ES-I3 (cell line): Measurements from ENCODE around the gene SKAP2.
"Not testable (repeated sequence)": the region's sequence is repeated elsewhere in the genome, so short reads cannot be mapped to it uniquely, and the experiment has no call there.

Experiments used
- H3K36me3 ChIP-seq: 2 replicates; pipeline ENCODE4 v1.6.1; 2013; ENCODE audit warnings: mild to moderate bottlenecking, low read length, control low read depth, moderate library complexity; ENCODE audit not compliant: insufficient read depth
- H3K4me1 ChIP-seq: 2 replicates; pipeline ENCODE4 v1.6.1; 2013; ENCODE audit warnings: mild to moderate bottlenecking, control low read depth, low read length; ENCODE audit not compliant: insufficient read depth
- H3K9ac ChIP-seq: 2 replicates; pipeline ENCODE4 v1.6.1; 2013; ENCODE audit warnings: low read depth, mild to moderate bottlenecking, low read length, moderate library complexity
- H3K9me3 ChIP-seq: 2 replicates; pipeline ENCODE4 v1.6.1; 2013; ENCODE audit warnings: mild to moderate bottlenecking, low read length, moderate library complexity; ENCODE audit not compliant: control insufficient read depth, insufficient read depth

Gene SKAP2

DNA sequence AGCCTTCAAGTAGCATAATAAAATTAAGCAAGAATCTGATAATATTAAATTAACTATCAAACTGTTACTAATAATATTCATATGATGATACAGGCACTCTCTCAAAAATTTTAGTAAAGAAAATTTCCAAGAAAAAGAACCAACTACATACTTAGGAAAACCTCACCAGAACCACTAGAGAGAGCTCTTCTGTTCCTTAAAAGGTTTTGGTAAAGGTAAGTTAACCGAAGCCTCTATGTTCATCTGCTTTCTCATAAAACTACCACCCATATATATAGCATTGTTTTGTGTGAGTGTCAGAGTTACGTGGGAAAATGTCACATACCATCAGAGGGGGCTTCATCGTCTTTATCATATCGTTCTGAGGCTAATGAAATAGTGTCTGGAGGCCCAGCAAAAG lies 20.7 kb downstream of the SKAP2 start:
- Histone ChIP-seq H3K9me3 (no peaks in the 10 kb centered on the region), H3K4me1 (no peaks in the 10 kb centered on the region), H3K9ac (no peak overlapping the region), H3K36me3 (no peaks in the 10 kb centered on the region)

DNA sequence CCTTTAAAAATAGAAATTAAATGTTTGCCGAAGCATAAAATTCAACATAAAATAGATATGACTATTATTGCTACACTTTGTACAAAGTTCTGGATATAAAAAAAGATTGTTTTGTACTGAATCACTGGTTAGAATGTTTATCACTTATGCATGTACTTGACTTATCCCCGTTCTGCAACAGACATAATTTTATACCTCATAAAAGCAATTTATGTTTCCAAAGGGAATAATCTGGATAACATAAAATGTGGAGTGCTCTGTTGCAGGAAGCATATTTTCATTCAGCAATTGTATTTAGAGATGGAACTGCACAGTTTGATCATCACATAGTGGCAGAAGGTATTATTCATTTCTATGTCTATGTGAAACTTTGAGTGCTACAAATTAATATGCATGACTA lies 21.5 kb downstream of the SKAP2 start:
- Histone ChIP-seq H3K36me3 (no peaks in the 10 kb centered on the region), H3K9me3 (no peaks in the 10 kb centered on the region), H3K4me1 (no peaks in the 10 kb centered on the region), H3K9ac (no peak overlapping the region)

DNA sequence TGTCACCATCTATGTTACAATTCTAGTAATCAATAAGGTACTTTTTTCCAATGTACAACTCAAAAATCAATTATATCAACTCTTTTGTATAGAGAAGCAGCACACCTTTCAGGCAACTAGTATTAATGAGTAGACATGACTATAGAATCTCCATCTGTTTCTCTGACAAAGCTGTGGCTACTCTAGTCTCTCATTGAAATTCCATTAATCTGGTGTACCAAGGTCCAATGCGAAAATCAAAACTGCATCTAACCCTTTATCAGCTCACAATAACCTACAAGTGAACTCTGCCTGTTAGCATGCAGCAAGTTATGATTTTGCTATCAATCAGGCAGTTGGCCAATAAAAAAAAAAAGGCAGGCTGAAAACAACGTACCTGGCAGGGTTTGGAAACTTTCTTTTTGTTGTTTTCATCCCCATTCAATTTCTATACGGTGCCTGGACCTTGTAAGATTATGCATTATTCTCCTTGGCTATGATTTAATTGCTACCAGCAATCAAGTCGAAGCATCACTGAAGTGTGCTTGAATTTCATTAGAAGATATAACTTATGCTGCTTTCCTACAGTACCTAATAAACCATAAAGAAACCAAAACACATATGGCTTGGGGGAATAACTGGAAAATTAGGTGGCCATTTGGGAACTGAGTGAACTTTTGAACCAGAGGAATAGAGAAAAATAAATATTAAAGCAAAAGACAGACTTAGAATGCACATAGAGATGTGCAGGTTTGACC lies 23.2 kb downstream of the SKAP2 start:
- no peak overlapping the region for H3K9ac ChIP-seq
- H3K4me1 ChIP-seq = no peaks in the 10 kb centered on the region
- no peaks in the 10 kb centered on the region for H3K36me3 ChIP-seq
- no peaks in the 10 kb centered on the region for H3K9me3 ChIP-seq

DNA sequence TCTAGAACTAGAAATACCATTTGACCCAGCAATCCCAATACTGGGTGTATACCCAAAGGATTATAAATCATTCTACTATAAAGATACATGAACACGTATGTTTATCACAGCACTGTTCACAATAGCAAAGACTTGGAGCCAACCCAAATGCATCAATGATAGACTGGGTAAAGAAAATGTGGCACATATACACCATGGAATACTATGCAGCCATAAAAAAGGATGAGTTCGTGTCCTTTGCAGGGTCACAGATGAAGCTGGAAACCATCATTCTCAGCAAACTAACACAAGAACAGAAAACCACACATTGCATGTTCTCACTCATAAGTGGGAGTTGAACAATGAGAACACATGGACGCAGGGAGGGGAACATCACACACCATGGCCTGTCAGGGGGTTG lies 27.6 kb downstream of the SKAP2 start:
- H3K4me1 ChIP-seq, H3K9me3 ChIP-seq, H3K36me3 ChIP-seq, H3K9ac ChIP-seq: not testable (repeated sequence)

DNA sequence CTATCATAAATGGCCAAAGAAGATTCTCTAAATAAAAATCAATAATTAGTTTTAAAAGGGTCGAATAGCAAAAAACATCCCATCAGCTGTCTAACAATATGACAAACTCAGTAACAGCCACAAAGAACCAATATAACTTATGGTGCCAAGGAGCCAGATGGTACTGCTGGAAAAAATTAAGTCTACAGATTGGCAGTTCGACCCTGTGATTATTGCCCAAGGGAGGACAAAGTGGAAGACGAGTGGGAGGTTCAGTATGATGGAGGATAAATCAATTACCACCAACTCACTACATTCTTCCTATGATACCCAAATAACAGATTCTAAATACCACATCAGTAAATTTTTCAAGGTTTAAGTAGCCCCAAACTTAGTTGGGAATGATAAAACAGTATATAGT lies 49.0 kb downstream of the SKAP2 start:
- Histone ChIP-seq H3K4me1 (no peaks in the 10 kb centered on the region), H3K9ac (no peak overlapping the region), H3K9me3 (no peaks in the 10 kb centered on the region), H3K36me3 (no peaks in the 10 kb centered on the region)

DNA sequence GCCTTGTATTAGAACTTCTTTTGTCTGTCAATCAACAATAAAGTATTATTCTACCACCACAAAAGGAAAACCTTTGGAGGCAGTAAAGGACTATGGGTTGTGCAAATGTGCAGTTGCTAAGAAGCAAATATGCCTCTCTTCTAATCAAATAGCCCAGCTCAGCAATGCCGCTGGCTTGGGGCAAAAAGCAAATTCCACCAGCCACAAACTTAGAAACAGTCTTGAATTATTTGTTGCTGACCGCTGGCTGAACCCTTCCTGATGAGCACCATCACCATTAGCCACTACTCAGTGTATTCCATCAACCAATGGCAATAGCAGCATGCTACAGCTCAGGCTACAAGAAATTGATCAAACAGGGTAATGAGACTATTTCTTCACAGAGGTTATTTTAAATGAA lies 51.0 kb downstream of the SKAP2 start:
- H3K4me1 ChIP-seq = no peaks in the 10 kb centered on the region
- no peaks in the 10 kb centered on the region for H3K36me3 ChIP-seq
- no peak overlapping the region for H3K9ac ChIP-seq
- H3K9me3 ChIP-seq = no peaks in the 10 kb centered on the region

DNA sequence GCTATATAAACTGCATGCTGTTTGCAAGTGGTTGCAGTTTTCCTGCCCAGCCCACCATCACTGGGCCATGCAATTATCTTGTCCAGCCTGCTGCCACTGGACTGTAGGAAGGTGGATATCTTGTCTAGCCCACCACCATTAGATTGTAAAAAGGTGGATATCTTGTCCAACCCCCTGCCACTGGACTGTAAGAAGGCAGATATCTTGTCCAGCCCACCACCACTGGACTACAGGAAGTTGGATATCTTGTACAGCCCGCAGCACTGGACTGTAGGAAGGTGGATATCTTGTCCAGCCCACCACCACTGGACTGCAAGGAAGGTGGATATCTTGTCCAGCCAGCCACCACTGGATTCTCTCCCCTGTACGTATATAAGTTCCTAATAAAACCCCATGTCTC lies 69.8 kb downstream of the SKAP2 start:
- no peaks in the 10 kb centered on the region for H3K9me3 ChIP-seq
- H3K36me3 ChIP-seq = no peaks in the 10 kb centered on the region
- H3K4me1 ChIP-seq = no peaks in the 10 kb centered on the region
- H3K9ac ChIP-seq = no peak overlapping the region

DNA sequence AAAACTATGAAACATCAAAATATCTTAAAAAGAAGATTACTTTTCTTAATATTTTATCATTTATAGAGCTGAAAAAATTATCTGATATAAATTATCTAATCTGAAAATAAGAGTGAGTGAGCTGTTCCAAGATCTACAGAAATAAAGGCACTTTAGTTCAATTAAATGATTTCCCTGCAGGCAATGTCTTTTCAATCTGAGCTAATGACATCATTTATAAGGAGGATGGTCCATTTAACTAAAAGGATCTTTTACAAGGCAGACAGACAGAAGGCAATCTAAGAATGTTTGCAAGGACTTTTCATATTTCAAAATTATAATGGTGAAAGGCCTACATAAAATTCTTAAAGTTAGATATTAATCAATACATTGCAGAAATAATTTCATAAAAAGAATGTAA lies 71.8 kb downstream of the SKAP2 start:
- H3K9me3 ChIP-seq = no peaks in the 10 kb centered on the region
- H3K36me3 ChIP-seq = no peaks in the 10 kb centered on the region
- no peak overlapping the region for H3K9ac ChIP-seq

DNA sequence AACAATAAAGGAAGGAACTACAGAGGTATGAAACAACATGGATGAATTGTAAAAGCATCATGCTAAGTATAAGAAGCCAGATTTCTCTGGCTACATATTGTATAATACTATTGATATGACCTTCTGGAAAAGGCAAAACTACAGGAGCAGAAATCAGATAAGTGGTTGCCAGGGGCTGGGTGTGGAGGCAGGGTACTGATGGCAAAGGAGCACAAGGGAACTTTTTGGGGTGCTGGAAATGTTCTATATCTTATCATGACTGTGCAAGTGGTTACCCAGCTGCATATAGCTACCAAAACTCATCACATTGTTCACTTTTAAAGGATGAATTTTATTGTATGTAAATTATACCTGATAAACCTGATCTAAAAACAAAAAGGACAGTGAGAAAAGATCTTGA lies 72.4 kb downstream of the SKAP2 start:
- Histone ChIP-seq H3K36me3 (no peaks in the 10 kb centered on the region), H3K4me1 (no peaks in the 10 kb centered on the region), H3K9ac (no peak overlapping the region), H3K9me3 (no peaks in the 10 kb centered on the region)

More for the DNA sequence above, 71.8 kb downstream of the SKAP2 start:
- no peaks in the 10 kb centered on the region for H3K4me1 ChIP-seq

DNA sequence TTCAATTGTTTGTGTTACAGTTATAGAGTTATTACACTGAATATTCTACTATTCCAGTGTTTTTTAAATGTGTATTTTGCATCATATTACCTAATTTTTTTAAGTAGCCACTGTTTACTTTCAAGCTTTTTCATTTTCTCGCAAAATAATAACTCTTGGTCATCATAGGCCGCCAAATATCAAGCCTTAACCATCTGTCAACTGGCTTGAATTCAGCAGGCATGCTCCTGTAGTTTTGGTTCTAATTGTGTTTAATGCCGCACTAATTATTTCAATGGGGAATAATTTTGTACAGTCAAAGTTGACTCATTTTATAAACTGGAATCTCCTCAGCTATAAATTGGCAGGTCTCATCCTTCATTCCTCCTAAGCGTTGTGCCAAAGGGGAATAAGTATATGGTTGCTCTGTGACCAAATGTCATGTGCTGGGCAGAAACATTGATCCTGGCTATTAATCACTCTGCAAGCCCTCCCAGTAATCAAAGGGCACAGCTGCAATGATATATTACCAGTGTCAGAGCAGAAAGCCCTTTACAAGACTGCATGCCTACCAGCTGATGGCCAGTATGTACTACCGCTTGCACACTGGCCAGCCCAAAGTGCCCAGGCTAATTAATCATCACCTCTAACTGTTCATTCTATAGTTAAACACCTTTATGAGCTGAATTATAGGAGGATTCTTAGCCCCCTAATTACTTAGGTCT lies 74.8 kb downstream of the SKAP2 start:
- Histone ChIP-seq H3K9ac (no peak overlapping the region), H3K9me3 (no peaks in the 10 kb centered on the region), H3K36me3 (no peaks in the 10 kb centered on the region), H3K4me1 (peaks cover under 1% of the 10 kb centered on the region; the same call in 1 of the 2 replicates)

DNA sequence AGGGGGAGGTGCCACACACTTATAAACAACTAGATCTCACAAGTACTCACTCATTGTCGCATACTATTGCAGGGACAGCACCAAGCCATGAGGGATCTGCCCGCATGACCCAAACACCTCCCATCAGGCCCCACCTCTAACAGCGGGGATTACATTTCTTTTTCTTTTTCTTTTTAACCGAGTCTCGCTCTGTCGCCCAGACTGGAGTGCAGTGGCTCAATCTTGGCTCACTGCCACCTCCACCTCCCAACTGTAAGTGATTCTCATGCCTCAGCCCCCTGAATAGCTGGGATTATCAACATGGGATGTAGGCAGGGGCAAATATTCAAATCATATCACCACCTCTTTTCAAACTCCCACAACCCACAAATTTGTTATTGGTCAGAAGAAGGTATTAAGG lies 76.7 kb downstream of the SKAP2 start:
- Histone ChIP-seq H3K36me3 (no peaks in the 10 kb centered on the region), H3K4me1 (peaks cover 4% of the 10 kb centered on the region; the same call in 1 of the 2 replicates), H3K9me3 (no peaks in the 10 kb centered on the region), H3K9ac (no peak overlapping the region)

DNA sequence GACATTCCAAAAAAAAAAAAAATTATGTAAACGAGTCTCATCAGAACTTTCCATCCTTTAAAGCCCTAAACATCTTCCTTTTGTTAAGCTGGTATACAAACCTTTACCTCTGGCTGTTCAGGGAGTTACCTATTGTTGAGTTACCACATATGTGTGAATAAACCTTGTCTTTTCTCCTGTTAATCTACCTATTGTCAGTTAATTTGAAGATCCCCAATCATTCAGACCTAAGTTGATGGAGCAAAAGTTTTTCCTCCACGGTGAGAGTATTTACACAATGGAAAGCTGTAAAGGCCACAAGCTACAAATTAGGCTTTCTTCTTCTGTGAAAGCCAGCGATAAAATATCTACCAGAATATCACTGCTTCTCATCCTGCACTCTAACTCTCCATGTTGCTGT lies 80.3 kb downstream of the SKAP2 start:
- no peak overlapping the region for H3K9ac ChIP-seq
- peaks cover 4% of the 10 kb centered on the region; the same call in 1 of the 2 replicates for H3K4me1 ChIP-seq
- H3K36me3 ChIP-seq = no peaks in the 10 kb centered on the region
- H3K9me3 ChIP-seq = no peaks in the 10 kb centered on the region

DNA sequence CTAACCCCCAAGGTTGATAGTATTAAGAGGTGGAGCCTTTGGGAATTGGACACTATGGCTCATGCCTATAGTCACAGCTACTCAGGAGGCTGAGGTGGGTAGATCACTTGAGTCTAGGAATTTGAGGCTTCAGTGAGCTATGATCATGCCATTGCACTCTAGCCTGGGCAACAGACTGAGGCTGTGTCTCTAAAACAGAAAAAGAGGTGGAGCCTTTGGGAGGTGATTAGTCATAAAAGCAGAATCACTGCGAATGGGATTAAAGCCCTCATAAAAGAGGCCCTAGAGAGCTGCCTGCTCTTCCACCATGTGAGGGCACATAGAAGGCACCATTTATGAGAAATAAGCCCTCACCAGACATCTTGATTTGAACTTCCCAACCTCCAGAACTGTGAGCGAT lies 81.9 kb downstream of the SKAP2 start:
- Histone ChIP-seq H3K36me3 (no peaks in the 10 kb centered on the region), H3K9me3 (no peaks in the 10 kb centered on the region), H3K9ac (no peak overlapping the region), H3K4me1 (peaks cover 4% of the 10 kb centered on the region; the same call in 1 of the 2 replicates)

DNA sequence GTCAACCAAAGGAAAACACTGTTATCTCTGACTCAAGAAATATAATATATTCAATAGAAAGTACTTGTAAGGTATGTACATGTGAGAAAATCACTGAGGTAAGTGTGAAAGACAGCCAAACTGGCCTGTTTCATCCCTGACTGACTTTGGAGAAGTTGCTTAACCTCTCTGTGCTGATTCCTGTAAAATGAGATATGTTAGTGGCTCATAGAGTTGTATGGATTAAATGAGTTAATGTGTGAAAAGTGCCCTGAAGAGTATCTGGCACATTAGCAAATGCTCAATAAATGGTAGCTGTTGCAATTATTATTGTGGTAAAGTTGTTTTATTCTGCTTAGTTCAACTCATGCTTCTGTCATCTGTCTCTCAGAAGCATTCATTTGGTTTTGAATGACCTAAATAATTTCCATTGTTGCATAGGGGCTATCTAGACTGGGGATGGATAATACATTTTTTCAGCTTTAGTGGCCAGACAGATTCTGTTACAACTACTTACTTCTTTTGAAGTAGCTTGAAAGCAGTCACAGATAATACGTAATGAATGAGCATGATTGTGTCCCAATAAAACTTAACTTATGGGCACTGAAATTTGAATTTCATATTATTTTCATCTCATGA lies 84.3 kb downstream of the SKAP2 start:
- no peaks in the 10 kb centered on the region for H3K36me3 ChIP-seq
- no peak overlapping the region for H3K9ac ChIP-seq
- H3K9me3 ChIP-seq = no peaks in the 10 kb centered on the region
- H3K4me1 ChIP-seq = peaks cover 4% of the 10 kb centered on the region; the same call in 1 of the 2 replicates

DNA sequence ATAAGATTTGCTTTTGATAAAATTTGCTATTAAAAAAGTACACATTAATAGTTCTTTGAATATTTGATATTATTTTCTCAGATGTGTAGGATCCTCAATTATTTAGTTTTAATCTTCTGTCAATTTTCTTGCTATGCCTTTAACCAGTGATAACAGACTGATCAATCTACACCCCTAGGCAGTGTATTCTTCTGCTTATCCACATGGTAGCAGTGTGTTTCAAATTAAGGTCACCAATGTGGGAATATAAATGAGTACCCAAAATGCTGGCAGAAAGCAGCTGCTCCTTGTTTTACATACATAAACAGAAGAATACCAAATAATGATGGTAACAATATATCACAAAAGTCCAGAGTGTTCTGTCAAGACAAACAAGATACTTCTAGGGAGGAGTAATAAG lies 87.0 kb downstream of the SKAP2 start:
- H3K4me1 ChIP-seq = no peaks in the 10 kb centered on the region

More for the DNA sequence above, 87.0 kb downstream of the SKAP2 start:
- H3K9me3 ChIP-seq = no peaks in the 10 kb centered on the region
- H3K9ac ChIP-seq = no peak overlapping the region
- no peaks in the 10 kb centered on the region for H3K36me3 ChIP-seq
